K562 (cell line): ENCODE results near the gene SIGLEC1. TPM values are rescaled to one million over a fixed set of nuclear protein-coding genes. Genes with fewer than 3 reads are reported as not detected.

Experiments used
- CREB1 ChIP-seq, 2 experiments: sonication (generic) in 1 of 2; formaldehyde crosslinking in 1 of 2; IDR thresholded peaks; 2 replicates each; pipeline versions ENCODE4 v1.6.1 to v1.8.0; 2012 to 2022; ENCODE audit warnings: inconsistent platforms in 1 of 2, mild to moderate bottlenecking in 1 of 2, missing genetic modification reagents in 1 of 2, moderate library complexity in 1 of 2
- ERF ChIP-seq: fragments of 450-650 bp; formaldehyde crosslinking; IDR thresholded peaks from 2 replicates; pipeline ENCODE4 v1.4.0; 2020; ENCODE audit warnings: mild to moderate bottlenecking, mixed read lengths
- ETS2 ChIP-seq: IDR thresholded peaks from 2 replicates; pipeline ENCODE4 v1.6.1; 2016; ENCODE audit warnings: borderline replicate concordance, missing genetic modification characterization, mild to moderate bottlenecking, moderate library complexity, missing compliant biosample characterization; ENCODE audit not compliant: poor library complexity, severe bottlenecking
- FOSL1 ChIP-seq: fragments of 200-800 bp; sonication (Bioruptor generic); conservative IDR thresholded peaks from 2 replicates; pipeline ENCODE4 v1.6.1; 2016; ENCODE audit warnings: missing genetic modification characterization, missing compliant biosample characterization
- FOXJ2 ChIP-seq: fragments of 200-800 bp; sonication (Bioruptor generic); IDR thresholded peaks from 2 replicates; pipeline ENCODE4 v1.6.1; 2016; ENCODE audit warnings: missing genetic modification characterization, missing compliant biosample characterization
- HLTF ChIP-seq: fragments of 450-650 bp; IDR thresholded peaks from 2 replicates; pipeline ENCODE4 v1.6.1; 2016
- HNRNPUL1 ChIP-seq: fragments of 200-400 bp; formaldehyde crosslinking; IDR thresholded peaks from 2 replicates; pipeline ENCODE4 v1.6.1; 2017; ENCODE audit warnings: low read length
- MAFF ChIP-seq: IDR thresholded peaks from 2 replicates; pipeline ENCODE4 v1.6.1; 2012; ENCODE audit warnings: low read length, improper control_type of control experiment
- MED1 ChIP-seq: sonication (generic); formaldehyde crosslinking; IDR thresholded peaks from 2 replicates; pipeline ENCODE4 v1.8.1; 2023; ENCODE audit warnings: missing genetic modification reagents, borderline replicate concordance
- POLR2B ChIP-seq: fragments of 450-650 bp; IDR thresholded peaks from 2 replicates; pipeline ENCODE4 v1.6.1; 2018; ENCODE audit warnings: low read depth; ENCODE audit not compliant: partially characterized antibody
- POLR3G ChIP-seq: IDR thresholded peaks from 2 replicates; pipeline ENCODE4 v1.6.1; 2011; ENCODE audit not compliant: insufficient read length, insufficient replicate concordance; ENCODE audit errors: extremely low read depth
- PRPF4 ChIP-seq: fragments of 200-400 bp; formaldehyde crosslinking; IDR thresholded peaks from one replicate; pipeline ENCODE4 v1.6.1; 2017; ENCODE audit warnings: low read length, low read depth, mild to moderate bottlenecking; ENCODE audit not compliant: insufficient read depth, poor library complexity, severe bottlenecking
- SAFB ChIP-seq: fragments of 200-400 bp; formaldehyde crosslinking; IDR thresholded peaks from 2 replicates; pipeline ENCODE4 v1.6.1; 2017; ENCODE audit warnings: low read depth, low read length, borderline replicate concordance
- SMAD4 ChIP-seq: fragments of 250-450 bp; sonication (Bioruptor Pico); conservative IDR thresholded peaks from 2 replicates; pipeline ENCODE4 v1.8.0; 2021; ENCODE audit warnings: inconsistent platforms, mild to moderate bottlenecking, moderate library complexity
- TEAD4 ChIP-seq, 2 experiments: sonication (generic) in 1 of 2; formaldehyde crosslinking in 1 of 2; IDR thresholded peaks; 2 replicates each; pipeline versions ENCODE4 v1.6.1 to v1.8.0; 2012 to 2022; ENCODE audit warnings: borderline replicate concordance in 1 of 2, inconsistent platforms in 1 of 2, low read length in 1 of 2, mild to moderate bottlenecking in 1 of 2, missing genetic modification reagents in 1 of 2
- ZNF197 ChIP-seq: fragments of 200-800 bp; sonication (Bioruptor generic); IDR thresholded peaks from 2 replicates; pipeline ENCODE4 v1.6.1; 2016; ENCODE audit warnings: low read depth, missing genetic modification characterization, missing compliant biosample characterization
- ZNF584 ChIP-seq: fragments of 200-800 bp; sonication (Bioruptor generic); IDR thresholded peaks from 2 replicates; pipeline ENCODE4 v1.6.1; 2016; ENCODE audit warnings: low read depth, mild to moderate bottlenecking, missing genetic modification characterization, missing compliant biosample characterization
- polyA plus RNA-seq, 8 experiments: library from polyadenylated mRNA; depleted of rRNA in 4 of 8; stranded (reverse) in 5 of 8; unstranded in 3 of 8; fragments of >200 nt; fragmentation: Nextera tagmentation in 2 of 8; fragmentation: Illumina TruSeq in 1 of 8; extraction: Ambion mirVana in 2 of 8; extraction: Trizol in 1 of 8; gene quantifications; 2 replicates each; pipeline versions ENCODE4 v1.2.1 to v1.2.3, GENCODE V29; 2011 to 2014; ENCODE audit warnings: inconsistent platforms in 1 of 8, missing spikeins in 1 of 8
- total RNA-seq, 7 experiments: library from RNA; depleted of rRNA in 6 of 7; stranded (reverse); fragments of >200 nt in 6 of 7; fragmentation: Illumina TruSeq in 2 of 7; extraction: Trizol in 2 of 7; gene quantifications; 2 replicates each; pipeline versions ENCODE4 v1.2.1 to v1.2.3, GENCODE V29; 2011 to 2021; ENCODE audit warnings: low replicate concordance in 1 of 7
- TF ChIP-seq, protein P1 (sequence below): fragments of 250-450 bp; sonication (Bioruptor Pico); IDR thresholded peaks from 2 replicates; pipeline ENCODE4 v1.4.0; 2020; ENCODE audit warnings: mild to moderate bottlenecking, moderate library complexity, borderline replicate concordance
- TF ChIP-seq, protein P2 (sequence below): fragments of 200-800 bp; sonication (Bioruptor generic); IDR thresholded peaks from 2 replicates; pipeline ENCODE4 v1.6.1; 2017; ENCODE audit warnings: missing genetic modification characterization, missing compliant biosample characterization
- TF ChIP-seq, protein P3 (sequence below): fragments of 250-450 bp; sonication (Bioruptor Pico); IDR thresholded peaks from 2 replicates; pipeline ENCODE4 v1.9.0; 2021; ENCODE audit warnings: mild to moderate bottlenecking, inconsistent platforms

SIGLEC1 gene
- total and polyA plus RNA-seq, 9 of the 15 experiments (the other 6 are each of a cell fraction or from before 2014, with no cell fraction given): 0.05 to 0.07 TPM; not detected in 7

DNA sequence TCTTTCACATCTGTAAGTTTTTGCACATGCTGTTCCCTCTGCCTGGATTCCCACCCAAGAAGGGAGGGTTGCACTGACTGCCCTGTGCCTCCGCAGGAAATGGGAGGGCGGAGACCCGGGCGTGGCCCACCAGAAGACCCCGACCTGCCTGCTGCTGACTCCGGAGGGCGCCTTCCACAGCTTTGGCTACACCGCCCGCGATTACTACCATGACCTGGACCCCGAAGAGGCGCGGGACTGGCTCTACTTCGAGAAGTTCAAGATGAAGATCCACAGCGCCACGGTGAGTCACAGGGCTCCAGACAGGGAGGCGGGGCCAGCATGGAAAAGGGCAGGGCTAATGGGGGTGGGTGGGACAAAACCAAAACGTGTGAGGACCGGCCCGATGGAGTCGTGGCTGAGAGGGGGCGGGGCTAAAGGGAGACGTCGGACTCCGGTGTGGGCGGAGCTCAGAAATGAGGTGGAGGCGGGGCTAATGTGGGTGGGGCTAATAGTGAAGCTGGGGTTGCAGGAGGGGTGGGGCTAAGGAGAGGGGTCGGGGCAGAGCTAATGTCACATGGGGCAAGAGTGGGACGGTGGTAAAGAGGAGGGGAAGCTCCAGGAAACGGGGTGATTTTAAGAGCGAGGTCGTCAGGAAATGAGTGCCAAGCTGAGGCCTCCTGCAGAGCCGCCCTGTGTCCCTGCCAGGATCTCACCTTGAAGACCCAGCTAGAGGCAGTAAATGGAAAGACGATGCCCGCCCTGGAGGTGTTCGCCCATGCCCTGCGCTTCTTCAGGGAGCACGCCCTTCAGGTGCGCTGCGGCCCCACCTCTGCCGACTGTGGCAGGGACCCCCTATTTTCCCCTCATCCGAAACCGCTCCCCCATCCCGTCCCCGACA lies 32.6 kb upstream of the SIGLEC1 start (continued):
- no peak for TF ChIP-seq MAFF
- 0 out of 2 replicates have a peak, but pooled peaks have one; percentile 9 for TF ChIP-seq CREB1 (IDR thresholded peaks at IDR 0.05)
- 0 out of 2 replicates have a peak, but pooled peaks have one; percentile 23 for TF ChIP-seq CREB1 (CRISPR knock-in tag; IDR thresholded peaks at IDR 0.05)
- no peak for TF ChIP-seq PRPF4
- TF ChIP-seq POLR2B: no peak
- no peak for TF ChIP-seq POLR3G
- no peak for TF ChIP-seq MED1 (CRISPR knock-in tag)
- TF ChIP-seq, protein P1, sequence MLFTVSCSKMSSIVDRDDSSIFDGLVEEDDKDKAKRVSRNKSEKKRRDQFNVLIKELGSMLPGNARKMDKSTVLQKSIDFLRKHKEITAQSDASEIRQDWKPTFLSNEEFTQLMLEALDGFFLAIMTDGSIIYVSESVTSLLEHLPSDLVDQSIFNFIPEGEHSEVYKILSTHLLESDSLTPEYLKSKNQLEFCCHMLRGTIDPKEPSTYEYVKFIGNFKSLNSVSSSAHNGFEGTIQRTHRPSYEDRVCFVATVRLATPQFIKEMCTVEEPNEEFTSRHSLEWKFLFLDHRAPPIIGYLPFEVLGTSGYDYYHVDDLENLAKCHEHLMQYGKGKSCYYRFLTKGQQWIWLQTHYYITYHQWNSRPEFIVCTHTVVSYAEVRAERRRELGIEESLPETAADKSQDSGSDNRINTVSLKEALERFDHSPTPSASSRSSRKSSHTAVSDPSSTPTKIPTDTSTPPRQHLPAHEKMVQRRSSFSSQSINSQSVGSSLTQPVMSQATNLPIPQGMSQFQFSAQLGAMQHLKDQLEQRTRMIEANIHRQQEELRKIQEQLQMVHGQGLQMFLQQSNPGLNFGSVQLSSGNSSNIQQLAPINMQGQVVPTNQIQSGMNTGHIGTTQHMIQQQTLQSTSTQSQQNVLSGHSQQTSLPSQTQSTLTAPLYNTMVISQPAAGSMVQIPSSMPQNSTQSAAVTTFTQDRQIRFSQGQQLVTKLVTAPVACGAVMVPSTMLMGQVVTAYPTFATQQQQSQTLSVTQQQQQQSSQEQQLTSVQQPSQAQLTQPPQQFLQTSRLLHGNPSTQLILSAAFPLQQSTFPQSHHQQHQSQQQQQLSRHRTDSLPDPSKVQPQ (CRISPR knock-in tag): no peak
- TF ChIP-seq SMAD4: peak; percentile 55; the same call in 1 of the 2 replicates
- TF ChIP-seq FOXJ2 (tag): no peak
- no peak for TF ChIP-seq TEAD4 (IDR thresholded peaks at IDR 0.05; ENCODE audit: low read length)
- no peak for TF ChIP-seq TEAD4 (CRISPR knock-in tag; IDR thresholded peaks at IDR 0.05; ENCODE audit: borderline replicate concordance)
- no peak for TF ChIP-seq HNRNPUL1
- no peak for TF ChIP-seq ERF (CRISPR knock-in tag)
- 0 out of 2 replicates have a peak, but pooled peaks have one; percentile 36 for TF ChIP-seq HLTF
- no peak for TF ChIP-seq SAFB
- no peak for TF ChIP-seq ETS2 (tag)
- TF ChIP-seq, protein P2, sequence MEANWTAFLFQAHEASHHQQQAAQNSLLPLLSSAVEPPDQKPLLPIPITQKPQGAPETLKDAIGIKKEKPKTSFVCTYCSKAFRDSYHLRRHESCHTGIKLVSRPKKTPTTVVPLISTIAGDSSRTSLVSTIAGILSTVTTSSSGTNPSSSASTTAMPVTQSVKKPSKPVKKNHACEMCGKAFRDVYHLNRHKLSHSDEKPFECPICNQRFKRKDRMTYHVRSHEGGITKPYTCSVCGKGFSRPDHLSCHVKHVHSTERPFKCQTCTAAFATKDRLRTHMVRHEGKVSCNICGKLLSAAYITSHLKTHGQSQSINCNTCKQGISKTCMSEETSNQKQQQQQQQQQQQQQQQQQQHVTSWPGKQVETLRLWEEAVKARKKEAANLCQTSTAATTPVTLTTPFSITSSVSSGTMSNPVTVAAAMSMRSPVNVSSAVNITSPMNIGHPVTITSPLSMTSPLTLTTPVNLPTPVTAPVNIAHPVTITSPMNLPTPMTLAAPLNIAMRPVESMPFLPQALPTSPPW (CRISPR knock-in tag): peak; percentile 62; the same call in 1 of the 2 replicates
- no peak for TF ChIP-seq ZNF197 (CRISPR knock-in tag)
- TF ChIP-seq, protein P3, sequence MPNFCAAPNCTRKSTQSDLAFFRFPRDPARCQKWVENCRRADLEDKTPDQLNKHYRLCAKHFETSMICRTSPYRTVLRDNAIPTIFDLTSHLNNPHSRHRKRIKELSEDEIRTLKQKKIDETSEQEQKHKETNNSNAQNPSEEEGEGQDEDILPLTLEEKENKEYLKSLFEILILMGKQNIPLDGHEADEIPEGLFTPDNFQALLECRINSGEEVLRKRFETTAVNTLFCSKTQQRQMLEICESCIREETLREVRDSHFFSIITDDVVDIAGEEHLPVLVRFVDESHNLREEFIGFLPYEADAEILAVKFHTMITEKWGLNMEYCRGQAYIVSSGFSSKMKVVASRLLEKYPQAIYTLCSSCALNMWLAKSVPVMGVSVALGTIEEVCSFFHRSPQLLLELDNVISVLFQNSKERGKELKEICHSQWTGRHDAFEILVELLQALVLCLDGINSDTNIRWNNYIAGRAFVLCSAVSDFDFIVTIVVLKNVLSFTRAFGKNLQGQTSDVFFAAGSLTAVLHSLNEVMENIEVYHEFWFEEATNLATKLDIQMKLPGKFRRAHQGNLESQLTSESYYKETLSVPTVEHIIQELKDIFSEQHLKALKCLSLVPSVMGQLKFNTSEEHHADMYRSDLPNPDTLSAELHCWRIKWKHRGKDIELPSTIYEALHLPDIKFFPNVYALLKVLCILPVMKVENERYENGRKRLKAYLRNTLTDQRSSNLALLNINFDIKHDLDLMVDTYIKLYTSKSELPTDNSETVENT: no peak
- TF ChIP-seq ZNF584 (CRISPR knock-in tag): no peak
- peak; percentile 81 for TF ChIP-seq FOSL1 (tag)
